GM04504 (cell line): ENCODE results near the gene ABCG4.
"Not testable (repeated sequence)": the region's sequence is repeated elsewhere in the genome, so short reads cannot be mapped to it uniquely, and the experiment has no call there.

ENCODE experiments used
- DNase-seq: peaks from one replicate; pipeline ENCODE4 v3.0.0-alpha.2; 2012; ENCODE audit warnings: low read depth

Gene ABCG4

GRCh38 chr11:119184399-119184798 lies 35.5 kb downstream of the ABCG4 start:
- DNase-seq, result not testable (repeated sequence)

- DNase-seq, result no peak
These were observed 37.3 kb downstream of the ABCG4 start for GRCh38 chr11:119185981-119186634.

- DNase-seq, result no peak
These were observed 38.5 kb downstream of the ABCG4 start for GRCh38 chr11:119187123-119187892.

- no peak for DNase-seq
These were observed 39.2 kb downstream of the ABCG4 start for GRCh38 chr11:119188067-119188466.

- DNase-seq, result no peak
These were observed 40.0 kb downstream of the ABCG4 start for GRCh38 chr11:119188887-119189286.

GRCh38 chr11:119189393-119189792 lies 40.5 kb downstream of the ABCG4 start:
- no peak for DNase-seq

- DNase-seq, result no peak
These were observed 41.7 kb downstream of the ABCG4 start for GRCh38 chr11:119190531-119190930.

- not testable (repeated sequence) for DNase-seq
These were observed 42.4 kb downstream of the ABCG4 start for GRCh38 chr11:119191265-119191664.

GRCh38 chr11:119192111-119192510 lies 43.3 kb downstream of the ABCG4 start:
- DNase-seq, result no peak

- no peak for DNase-seq
These were observed 44.1 kb downstream of the ABCG4 start for GRCh38 chr11:119193001-119193400.

GRCh38 chr11:119193626-119194025 lies 44.8 kb downstream of the ABCG4 start:
- no peak for DNase-seq

- no peak for DNase-seq
These were observed 46.1 kb downstream of the ABCG4 start for GRCh38 chr11:119194811-119195440.

- peak; percentile 37 for DNase-seq
These were observed 46.8 kb downstream of the ABCG4 start for GRCh38 chr11:119195680-119196079.

GRCh38 chr11:119196833-119197483 lies 48.1 kb downstream of the ABCG4 start:
- peak; percentile 75 for DNase-seq

- no peak for DNase-seq
These were observed 50.1 kb downstream of the ABCG4 start for GRCh38 chr11:119198925-119199324.

GRCh38 chr11:119201236-119201635 lies 52.4 kb downstream of the ABCG4 start:
- not testable (repeated sequence) for DNase-seq

GRCh38 chr11:119202554-119202953 lies 53.7 kb downstream of the ABCG4 start:
- no peak for DNase-seq

- DNase-seq, result no peak
These were observed 55.2 kb downstream of the ABCG4 start for GRCh38 chr11:119204066-119204465.

GRCh38 chr11:119205080-119205479 lies 56.2 kb downstream of the ABCG4 start:
- DNase-seq, result no peak

- DNase-seq, result peak; percentile 79
These were observed 57.0 kb downstream of the ABCG4 start, which contains the start of gene CBL for GRCh38 chr11:119205574-119206510. TSS of gene CBL (plus strand) at chr11:119206339. CDS start at chr11:119206418, 79 bp downstream.
